OCI-LY1 (cell line): ENCODE data around the gene CHST13.

Experiments used
- EZH2 ChIP-seq: fragments of 200-600 bp; sonication (generic), shearing (Covaris generic); IDR thresholded peaks from 2 replicates; pipeline ENCODE4 v1.8.0; 2017; ENCODE audit warnings: borderline replicate concordance, mixed run types, mild to moderate bottlenecking, antibody characterized with exemption, low read length, moderate library complexity, mixed read lengths
- TF ChIP-seq, protein P1 (sequence below): fragments of 200-600 bp; sonication (generic), shearing (Covaris generic); IDR thresholded peaks from 2 replicates; pipeline ENCODE4 v1.5.1; 2017; ENCODE audit warnings: mild to moderate bottlenecking, antibody characterized with exemption, low read length, moderate library complexity, mixed read lengths

GRCh38 chr3:126501054-126501453 lies 22.9 kb upstream of the CHST13 start:
- TF ChIP-seq, protein P1, sequence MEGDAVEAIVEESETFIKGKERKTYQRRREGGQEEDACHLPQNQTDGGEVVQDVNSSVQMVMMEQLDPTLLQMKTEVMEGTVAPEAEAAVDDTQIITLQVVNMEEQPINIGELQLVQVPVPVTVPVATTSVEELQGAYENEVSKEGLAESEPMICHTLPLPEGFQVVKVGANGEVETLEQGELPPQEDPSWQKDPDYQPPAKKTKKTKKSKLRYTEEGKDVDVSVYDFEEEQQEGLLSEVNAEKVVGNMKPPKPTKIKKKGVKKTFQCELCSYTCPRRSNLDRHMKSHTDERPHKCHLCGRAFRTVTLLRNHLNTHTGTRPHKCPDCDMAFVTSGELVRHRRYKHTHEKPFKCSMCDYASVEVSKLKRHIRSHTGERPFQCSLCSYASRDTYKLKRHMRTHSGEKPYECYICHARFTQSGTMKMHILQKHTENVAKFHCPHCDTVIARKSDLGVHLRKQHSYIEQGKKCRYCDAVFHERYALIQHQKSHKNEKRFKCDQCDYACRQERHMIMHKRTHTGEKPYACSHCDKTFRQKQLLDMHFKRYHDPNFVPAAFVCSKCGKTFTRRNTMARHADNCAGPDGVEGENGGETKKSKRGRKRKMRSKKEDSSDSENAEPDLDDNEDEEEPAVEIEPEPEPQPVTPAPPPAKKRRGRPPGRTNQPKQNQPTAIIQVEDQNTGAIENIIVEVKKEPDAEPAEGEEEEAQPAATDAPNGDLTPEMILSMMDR = no peak
- TF ChIP-seq EZH2 = no peak
